GM21360 (cell line): ENCODE measurements around the gene SMIM45.
A peak's percentile ranks its signal among the peaks of the same experiment; 100 is the strongest.

Experiments used
- ATAC-seq: cut with Tn5 transposase; IDR thresholded peaks from one replicate; pipeline ENCODE4 v1.9.1; 2021; ENCODE audit warnings: mild to moderate bottlenecking, moderate library complexity; ENCODE audit not compliant: unreplicated experiment

The SMIM45 gene

DNA sequence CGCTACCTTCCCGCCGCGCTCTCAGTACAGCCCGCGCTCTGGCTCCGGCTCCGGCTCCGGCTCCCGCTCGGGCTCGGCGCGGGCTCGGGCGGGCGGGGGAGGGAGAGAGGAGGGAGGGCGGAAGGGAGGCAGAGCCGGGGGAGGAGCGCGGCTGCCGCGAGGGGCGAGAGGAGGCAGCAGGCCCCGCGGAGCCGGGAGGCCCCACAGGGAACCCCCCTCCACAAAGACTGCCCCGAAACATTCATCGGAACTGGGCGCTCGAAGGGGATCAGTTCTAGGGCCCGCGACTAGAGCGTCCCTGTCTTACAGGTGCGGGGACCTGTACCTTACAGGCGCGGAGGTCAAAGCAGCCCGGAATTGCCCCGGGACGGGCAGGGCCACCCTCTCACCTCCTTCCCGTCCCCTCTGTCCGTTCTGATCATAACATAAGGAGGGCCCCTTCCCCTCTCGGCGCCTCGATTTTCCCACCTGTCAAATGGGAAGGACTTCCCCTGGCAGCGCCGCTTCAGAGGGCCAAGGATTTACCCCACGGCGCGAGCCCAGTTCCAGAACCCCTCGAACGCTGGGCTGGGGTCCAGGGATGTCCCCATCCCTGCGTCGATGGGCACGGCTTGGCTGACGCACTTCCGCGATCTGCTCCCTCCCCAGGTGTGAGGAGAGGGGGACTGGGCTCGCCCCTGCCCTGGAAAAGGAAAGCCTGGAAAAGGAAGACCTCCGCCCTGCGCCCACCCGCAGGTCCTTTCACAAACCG is 36.7 kb upstream of the SMIM45 start, which contains the start of gene SHISA8:
Gene SHISA8 (minus strand): TSS at position 40 of the 751 bp plus-strand sequence. CDS start 407 bp downstream, outside the sequence.
- ATAC-seq, result no peak

DNA sequence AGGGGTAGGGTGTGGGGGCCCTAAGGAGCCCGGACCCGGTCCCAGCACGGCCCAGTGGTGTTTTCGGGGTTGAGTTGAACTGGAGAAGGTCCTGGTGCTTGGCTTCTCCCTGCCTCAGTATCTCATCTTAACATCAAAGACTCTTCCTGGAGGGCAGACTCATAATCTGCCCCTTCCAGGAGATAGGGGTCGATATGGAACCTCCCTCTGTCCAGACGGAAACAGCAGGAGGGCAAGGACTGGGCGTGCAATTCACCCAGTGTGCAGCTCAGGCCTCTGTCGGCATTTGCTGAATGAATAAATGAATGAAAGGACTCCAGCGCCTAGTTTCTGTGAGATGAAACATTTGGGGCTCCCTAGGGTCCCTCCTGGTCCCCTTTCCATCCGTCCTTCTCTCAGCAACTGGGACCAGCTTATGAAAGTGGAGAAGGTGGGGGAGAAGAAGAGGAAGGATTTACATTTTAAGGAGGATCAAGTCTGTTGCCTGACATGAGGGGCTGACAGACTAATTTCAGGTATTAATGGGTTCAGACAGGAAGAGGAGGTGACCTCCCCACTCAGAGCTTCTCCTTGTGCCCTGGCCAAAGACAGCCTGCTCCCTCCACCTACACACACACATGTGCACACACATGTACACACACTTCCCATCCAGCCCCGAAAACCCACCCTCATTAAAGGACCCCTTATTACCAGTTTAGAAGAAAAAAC is 36.0 kb upstream of the SMIM45 start:
- ATAC-seq, result no peak

DNA sequence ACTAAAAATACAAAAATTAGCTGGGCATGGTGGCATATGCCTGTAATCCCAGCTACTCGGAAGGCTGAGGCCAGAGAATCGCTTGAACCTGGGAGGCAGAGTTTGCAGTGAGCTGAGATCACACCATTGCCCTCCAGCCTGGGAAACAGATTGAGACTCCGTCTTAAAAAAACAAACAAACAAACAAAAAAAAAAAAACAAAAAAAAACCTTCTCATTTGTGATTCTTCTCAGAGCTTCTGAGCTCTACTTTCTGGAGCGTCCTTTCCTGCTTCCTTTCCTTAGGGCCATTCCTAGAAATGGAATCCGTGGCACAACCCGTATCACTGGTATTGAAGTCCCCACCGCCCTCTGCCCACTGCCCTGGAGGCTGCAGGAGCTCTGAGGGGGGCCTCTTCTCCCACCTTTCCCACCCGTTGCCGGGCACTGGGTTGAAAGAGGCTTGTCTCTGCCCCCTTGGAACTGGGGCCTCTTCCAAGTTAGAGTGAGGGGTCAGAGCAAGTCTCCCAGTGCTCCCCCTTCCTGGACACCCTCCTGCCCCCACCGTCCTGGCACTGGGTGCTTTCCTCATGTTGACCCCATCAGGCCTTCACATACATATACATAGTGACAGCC is 35.1 kb upstream of the SMIM45 start:
- no peak for ATAC-seq

DNA sequence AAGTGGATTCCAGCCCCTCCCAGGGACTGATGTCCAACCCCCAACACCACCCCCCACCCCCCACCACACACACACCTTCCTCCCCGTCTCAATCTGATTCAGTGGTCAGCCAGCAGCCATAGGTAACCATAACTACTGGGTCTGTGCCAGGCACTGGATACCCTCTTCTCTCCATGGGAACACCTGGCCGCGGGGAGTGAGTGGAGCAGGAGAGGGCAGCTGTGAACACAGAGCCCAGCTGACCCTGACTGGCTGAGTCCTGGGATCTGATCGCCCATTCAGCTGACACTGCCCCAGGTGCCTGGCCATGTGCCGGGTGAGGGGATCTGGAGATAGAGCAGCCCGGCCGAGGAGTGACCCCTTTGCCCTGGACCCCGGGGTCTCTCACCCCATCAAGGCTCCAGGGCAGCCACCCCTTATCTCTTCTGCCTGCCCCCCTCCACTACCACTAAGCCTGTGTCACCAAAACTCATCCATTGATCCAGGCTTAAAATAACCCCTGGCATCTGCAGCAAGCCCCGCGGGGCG is 34.5 kb upstream of the SMIM45 start:
- no peak for ATAC-seq

DNA sequence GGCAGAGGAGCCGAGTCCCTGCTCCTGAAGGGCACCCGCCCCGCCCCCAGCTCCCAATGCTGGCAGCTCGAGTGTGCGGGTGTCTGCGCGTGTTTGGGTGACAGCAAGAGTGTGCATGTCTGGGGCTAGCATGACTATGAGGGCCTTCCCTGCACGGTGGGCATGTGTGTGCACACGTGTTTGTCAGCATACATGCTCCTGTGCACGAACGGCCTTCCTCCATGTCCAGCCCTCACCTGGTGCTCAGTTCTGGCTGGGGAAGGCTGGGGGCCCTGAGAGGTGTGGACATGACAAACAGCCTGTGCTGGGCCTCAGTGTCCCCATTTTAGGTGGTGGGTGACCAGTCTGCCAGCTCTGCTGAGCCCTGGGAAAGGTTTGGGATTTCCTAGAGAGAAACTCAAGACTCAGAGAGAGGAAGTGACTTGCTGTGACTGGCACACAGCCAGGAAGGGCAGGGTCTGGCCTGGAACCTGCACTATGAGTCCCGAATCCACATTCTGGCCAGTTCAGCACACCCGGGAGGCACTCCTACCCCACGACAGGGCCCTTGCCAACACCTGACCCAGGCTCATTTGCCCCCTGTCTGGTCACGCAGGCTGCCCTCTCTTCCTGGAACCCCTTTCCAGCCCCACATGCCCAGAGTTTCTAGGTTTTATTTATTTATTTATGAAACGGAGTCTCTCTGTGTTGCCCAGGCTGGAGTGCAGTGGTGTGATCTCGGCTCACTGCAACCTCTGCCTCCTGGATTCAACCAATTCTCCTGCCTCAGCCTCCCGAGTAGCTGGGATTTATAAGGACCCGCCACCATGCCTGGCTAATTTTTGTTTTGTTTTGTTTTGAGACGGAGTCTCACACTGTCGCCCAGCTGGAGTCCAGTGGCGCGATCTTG is 33.8 kb upstream of the SMIM45 start:
- no peak for ATAC-seq

DNA sequence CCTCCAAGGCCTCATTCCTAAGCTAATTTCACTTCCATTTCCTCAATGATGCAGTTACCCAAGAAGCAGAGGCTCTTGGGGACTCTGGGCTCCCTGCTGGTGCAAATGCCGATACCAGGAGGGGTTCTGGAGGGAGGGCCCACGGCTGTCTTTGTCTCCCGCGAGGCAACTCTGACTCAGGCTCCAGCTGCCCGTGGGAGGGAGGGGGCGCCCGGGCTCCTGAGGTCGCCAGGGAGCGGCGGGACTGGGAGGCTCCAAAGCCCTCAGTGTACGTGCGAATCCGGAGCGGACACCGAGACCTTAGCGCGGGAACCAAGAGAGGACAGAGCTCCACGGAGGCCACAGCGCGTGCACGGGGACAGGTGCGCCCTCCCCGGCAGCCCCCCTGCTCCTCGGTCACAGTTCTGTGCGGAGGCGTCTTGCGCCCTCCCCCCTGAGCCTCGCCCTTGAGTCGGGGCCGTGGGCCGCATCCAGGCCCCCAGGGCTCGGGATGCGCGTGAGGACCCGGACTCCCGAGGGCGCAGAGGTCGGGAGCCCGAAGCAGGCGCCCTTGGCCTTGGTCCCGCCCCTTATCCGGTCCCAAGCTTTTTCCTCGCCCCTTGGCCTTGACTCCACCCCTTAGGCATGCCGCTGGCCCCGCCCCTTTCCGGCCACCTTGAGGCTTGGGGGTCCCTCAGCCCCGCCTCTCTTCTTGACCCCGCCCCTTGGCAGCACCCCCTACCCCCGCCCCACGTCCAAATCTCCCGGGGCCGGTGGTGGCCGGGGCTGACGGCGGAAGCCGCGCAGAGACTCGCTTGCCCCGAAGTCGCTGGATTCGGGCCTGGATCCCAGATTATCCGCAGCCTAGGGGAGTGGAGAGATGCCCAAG is 32.4 kb upstream of the SMIM45 start:
- ATAC-seq, result peak; percentile 37

DNA sequence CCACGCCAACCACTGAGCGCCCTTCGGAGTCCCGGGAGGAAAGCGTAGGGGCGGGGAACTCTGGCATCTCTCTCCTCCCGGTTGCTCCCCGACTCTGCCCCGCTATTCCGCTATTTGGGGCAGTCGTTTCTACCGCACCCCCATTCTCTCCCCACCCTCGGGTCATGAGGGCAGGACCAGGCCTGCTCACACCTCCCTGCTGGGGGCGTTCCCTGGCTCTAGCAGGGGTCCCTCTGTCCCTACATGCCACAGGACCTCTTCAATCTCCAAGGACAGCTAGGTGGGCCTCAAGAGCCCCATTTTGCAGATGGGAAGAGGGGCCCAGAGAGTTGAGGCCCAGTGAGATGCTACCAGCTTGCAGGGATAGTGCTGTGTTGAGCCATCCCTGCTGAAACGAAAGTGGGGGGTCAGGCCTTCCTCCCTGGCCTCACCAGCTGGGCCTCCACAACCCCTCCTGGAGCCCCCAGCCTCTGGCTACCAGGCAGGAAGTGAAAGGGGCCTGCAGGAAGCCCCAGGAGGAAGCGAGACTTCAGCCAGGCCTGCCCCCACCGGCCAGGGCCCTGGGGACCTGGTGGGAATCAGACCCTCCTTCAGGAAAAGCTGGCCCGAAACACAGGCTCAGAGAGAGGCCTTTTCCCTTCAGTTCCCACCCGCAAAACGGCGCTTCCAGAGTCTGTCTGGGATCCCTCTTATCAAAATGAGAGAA is 31.5 kb upstream of the SMIM45 start:
- ATAC-seq, result peak; percentile 17

DNA sequence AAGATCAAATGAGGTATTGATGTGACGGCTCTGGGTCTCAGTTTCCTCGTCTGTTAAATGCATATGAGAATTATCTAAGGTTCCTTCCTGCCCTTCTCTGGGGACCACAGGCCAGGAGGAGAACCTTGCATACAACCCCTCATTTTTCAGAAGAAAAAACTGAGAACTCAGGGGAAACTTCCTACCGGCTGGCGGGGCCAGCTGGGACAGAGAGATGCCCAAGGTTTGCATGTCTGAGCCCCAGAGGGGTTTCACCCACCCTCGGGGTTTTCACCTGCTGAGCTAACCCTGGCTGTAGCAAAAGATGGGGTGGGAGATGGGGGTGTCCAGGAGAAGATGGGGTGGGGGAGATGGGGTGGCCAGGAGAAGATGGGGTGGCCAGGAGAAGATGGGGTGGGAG is 29.6 kb upstream of the SMIM45 start:
- no peak for ATAC-seq

DNA sequence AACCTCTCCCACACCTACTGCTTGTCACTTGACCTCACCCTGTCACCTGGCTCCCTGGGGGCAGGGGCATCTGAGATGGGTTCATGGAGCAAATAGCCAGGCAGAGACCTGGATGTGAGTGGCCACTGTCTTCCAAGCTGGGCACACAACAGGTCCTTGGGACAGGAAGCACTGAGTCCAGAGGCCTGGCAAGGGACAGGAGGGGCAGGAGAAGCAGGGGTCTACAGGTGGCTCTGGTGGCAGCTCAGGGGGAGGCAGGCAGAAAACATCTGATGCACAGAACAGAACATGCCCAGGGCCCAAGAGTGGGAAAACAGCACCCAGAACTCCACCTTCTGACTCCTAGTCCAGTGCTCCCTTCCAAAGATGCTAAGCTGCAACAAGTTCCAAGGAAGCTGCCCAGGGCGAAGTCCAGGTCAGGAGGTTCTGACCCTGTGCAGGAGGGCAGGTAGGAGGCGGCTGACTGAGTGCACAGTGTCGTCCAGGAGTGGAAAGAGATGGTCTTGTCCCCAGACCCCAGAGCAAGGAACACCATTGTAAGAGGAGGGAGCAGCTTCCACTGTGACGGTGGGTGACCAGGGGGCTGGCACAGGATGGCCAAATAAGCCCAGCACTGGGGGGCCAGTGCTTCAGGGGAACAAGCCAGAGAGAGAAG is 28.9 kb upstream of the SMIM45 start:
- ATAC-seq, result no peak

DNA sequence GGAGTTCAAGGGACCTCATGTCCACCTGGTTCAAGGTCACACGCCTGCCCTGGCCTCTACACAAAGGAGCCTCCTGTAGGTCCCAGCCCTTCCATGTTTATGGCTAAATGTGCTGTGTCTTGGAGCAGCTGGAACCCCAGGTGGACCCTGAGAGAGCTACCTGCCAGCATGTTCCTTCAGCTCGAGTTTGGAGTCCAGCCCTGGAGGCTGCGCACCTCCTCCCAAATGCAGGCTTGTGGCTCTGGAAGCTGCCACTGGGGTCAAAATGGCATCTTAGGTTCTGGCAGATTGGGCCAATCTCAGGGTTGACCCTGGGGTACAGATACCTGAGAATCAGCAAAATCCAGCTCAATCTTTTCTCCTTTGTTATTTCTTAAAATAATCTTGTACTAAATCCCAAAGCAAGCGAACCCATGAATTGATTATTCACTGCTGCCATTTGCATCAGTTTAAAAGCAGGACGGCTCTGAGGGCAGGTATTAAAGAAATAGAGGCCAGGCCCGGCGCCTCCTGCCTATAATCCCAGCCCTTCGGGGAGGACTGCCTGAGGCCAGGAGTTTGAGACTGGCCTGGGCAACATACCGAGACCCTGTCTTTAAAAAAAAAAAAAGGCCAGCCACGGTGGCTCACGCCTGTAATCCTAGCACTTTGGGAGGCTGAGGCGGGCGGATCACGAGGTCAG is 28.2 kb upstream of the SMIM45 start:
- no peak for ATAC-seq

DNA sequence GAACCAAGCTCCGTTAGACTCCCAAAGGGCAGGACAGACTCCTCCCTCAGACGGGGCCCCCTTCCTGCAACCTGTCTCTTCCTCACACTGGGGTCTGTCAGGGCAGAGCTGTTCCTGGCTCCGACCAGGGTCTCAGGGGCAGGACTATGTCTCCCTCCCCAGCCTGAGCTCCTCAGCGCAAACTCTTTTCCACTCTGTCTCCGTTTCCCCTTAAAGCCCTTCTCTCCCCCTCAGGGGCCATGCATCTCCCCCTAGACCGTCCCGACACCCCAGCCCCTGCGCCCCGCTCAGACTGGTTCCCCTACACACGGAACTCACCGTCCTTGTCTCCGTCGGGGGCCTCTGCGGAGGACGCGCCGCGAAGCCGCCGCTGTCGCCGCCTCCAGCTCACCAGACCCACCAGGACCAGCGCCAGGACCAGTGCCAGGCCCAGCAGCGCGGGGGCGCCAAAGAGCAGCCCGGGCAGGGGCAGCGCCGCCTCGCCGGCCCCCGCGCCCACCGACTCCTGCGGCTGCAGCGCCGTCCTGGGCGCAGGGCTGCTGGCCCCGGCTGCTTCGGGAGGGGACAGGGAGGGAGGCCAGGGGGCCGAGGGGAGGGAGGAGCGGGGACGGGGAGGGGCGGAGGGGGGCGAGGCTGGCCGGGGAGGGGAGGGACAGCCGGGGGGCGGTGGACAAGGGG is 26.0 kb upstream of the SMIM45 start:
- ATAC-seq, result peak; percentile 33

DNA sequence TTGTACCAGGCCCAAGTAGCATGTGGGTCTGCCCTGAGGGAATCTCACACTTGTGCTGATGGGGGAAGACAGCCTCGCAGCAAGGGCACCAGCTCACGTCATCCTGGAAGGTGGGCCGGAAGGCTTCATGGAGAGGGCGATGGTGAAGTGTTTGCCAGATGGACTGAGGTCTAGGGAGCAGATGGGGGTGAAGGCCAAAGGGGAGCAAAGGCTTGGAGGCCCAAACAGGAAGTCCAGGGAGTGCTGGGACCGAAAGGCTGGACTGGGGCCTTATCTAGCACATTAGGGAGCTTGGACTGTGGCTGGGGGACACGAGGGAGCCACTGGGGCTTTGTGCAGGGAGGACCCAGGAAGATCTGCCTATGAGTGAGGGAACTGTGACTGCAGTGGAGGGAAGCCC is 24.1 kb upstream of the SMIM45 start:
- ATAC-seq, result no peak

DNA sequence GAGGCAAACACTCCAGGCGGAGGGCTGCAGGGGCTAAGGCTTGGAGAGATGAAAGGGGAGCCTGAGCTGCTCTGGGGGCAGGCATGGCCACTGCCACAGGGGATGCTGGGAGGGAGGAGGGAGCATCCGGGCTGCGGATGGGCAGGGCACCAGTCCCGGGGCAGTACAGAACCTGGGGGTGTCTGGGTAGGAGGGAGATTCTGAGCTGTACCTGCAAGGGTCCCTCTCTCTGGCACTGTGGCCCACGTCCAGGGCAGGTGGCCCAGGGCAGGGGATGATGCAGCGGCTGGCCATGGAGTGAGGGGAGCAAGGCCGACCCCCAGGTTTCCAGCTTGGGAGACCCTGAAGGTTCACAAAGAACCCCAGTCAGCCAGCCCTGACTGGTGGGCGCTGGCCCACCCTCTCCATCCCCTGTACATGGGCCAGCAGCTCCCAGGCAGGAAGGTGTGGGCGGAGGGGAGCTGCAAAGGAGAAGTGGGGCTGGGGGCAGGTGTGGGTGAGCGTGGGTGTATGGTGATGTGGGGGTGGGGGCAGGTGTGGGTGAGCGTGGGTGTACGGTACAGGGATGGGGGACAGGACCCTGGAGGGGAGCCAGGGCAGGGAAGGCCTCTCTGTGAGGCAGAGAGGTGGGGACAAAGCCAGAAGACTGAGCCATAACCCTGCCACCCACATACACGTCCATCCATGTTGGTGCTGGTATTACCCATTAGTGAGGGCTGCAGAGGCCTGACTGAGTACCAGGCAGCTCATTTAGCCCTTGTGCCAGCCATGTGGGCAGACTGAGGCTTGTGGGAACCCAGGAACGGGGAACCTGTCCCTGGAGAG is 23.1 kb upstream of the SMIM45 start:
- no peak for ATAC-seq

DNA sequence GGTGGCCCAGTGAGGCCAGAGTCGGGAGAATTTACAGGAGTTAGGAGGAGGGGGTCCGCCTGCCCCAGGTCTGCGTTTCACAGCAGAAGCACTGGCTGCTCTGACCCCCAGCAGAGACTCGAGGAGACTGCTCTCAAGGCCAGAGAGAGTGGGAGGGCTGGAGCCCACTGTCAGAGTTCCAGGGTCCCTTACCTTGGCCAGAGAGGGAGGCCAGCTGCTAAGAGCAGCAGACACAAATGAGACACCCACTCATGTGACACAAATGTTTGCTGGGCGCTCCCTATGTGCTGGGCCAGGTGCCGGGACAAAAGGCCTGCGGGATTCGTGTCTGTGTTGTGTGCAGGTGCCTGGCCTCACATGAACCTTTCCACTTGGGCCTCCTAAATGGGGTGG is 22.5 kb upstream of the SMIM45 start:
- ATAC-seq, result no peak

DNA sequence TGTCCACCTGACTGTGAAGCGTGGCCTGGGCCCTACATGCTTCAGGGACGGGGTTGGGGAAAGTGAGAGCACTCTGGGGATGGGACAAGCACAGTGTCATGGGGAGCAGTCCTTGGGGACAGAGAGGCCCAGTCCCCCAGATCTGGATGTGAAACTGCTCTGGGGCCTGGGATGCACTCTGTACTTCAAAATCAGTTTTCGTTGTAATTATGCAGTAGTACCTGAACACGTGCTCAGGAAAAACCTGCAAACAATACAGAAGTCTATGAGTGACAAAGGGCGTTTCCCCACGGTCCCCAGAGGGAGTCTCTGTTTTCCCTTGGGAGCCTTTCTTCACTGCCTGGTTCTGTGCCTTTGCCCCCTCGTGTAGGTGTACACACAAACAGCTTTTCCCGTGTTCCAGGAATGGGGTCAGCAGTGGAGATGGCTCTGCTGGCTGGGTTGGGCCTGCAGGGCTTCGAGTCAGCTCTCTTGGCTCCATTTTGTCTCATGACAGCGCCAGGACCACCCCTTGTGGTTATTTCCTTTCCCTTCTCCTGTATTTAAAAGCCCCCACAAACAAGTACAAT is 20.2 kb upstream of the SMIM45 start:
- ATAC-seq, result no peak

DNA sequence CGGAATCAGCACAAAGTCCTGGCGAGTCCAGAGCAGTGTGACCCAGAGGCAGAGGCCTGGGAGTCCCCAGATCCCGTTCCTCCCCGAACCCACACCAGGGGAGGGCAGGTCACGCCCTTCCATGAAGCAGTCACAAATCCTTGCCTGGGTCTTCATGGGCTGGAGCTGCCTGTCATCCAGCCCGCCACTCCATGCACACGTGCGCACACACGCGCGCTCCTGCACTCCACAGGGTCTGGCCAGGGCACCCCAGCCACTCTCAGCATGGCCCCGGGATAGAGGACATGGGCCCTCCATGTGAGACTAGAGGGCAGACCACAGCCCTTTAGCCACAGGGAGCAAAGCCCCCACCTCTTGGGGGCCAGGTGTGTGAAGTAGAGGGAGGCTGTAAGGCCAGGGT is 19.6 kb upstream of the SMIM45 start:
- ATAC-seq, result no peak
